ENCODE results near the gene ZNF605.

- TF ChIP-seq, protein P1, sequence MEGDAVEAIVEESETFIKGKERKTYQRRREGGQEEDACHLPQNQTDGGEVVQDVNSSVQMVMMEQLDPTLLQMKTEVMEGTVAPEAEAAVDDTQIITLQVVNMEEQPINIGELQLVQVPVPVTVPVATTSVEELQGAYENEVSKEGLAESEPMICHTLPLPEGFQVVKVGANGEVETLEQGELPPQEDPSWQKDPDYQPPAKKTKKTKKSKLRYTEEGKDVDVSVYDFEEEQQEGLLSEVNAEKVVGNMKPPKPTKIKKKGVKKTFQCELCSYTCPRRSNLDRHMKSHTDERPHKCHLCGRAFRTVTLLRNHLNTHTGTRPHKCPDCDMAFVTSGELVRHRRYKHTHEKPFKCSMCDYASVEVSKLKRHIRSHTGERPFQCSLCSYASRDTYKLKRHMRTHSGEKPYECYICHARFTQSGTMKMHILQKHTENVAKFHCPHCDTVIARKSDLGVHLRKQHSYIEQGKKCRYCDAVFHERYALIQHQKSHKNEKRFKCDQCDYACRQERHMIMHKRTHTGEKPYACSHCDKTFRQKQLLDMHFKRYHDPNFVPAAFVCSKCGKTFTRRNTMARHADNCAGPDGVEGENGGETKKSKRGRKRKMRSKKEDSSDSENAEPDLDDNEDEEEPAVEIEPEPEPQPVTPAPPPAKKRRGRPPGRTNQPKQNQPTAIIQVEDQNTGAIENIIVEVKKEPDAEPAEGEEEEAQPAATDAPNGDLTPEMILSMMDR (conservative IDR thresholded peaks at IDR 0.05; ENCODE audit: low read depth, low read length) = no peak
- TF ChIP-seq EZH2 (IDR thresholded peaks at IDR 0.05; ENCODE audit: low read length, unreplicated experiment) (no peak), EZH2phosphoT487 (IDR thresholded peaks at IDR 0.05; ENCODE audit: borderline replicate concordance, low read length) (no peak)
These were observed 33.4 kb downstream of the ZNF605 start for GRCh38 chr12:132922676-132923075.

Measured in PC-3 (cell line).